Adrenal gland (tissue), 12 donors: ENCODE data around the gene ALDH1L1. TPM values are rescaled to one million over a fixed set of nuclear protein-coding genes. Genes with fewer than 3 reads are reported as not detected.
"Not testable (repeated sequence)": the region's sequence is repeated elsewhere in the genome, so short reads cannot be mapped to it uniquely, and the experiment has no call there.

Experiments
- DNase-seq, 7 donors: peaks; one replicate each; pipeline ENCODE4 v3.0.0-alpha.2; 2019 to 2020
- H3K27ac ChIP-seq, 5 donors: fragments of 200-600 bp; sonication (generic) in 4 of 5; 1 replicate in 3 of 5; 2 replicates in 2 of 5; pipeline versions ENCODE4 v1.5.1 to v1.8.0; 2016 to 2020; ENCODE audit warnings: mild to moderate bottlenecking in 1 of 5
- H3K27me3 ChIP-seq: fragments of 200-600 bp; 2 replicates; pipeline ENCODE4 v1.8.0; 2021
- H3K36me3 ChIP-seq, 2 donors: fragments of 200-600 bp; replicated peaks in 1 of 2; 1 replicate in 1 of 2; 2 replicates in 1 of 2; pipeline versions ENCODE4 v1.5.1 to v1.8.0; 2018 to 2022
- H3K4me1 ChIP-seq, 2 donors: fragments of 200-600 bp; replicated peaks in 1 of 2; 1 replicate in 1 of 2; 2 replicates in 1 of 2; pipeline versions ENCODE4 v1.5.1 to v1.8.0; 2018 to 2021
- H3K4me3 ChIP-seq, 4 donors: fragments of 200-600 bp; sonication (generic) in 3 of 4; one replicate each; pipeline ENCODE4 v1.5.1; 2016 to 2018
- H3K9me3 ChIP-seq, 3 donors: fragments of 200-600 bp; sonication (generic) in 1 of 3; replicated peaks in 1 of 3; 1 replicate in 2 of 3; 2 replicates in 1 of 3; pipeline versions ENCODE4 v1.5.1 to v1.8.0; 2016 to 2021
- POLR2A ChIP-seq, 2 donors: fragments of 450-650 bp; IDR thresholded peaks; one replicate each; pipeline ENCODE4 v1.6.1; 2017; ENCODE audit warnings: antibody characterized with exemption in 2 of 2, mild to moderate bottlenecking in 2 of 2, moderate library complexity in 1 of 2
- WGBS, 4 donors: extraction: QIAGEN DNeasy Blood & Tissue Kit in 2 of 4; methylation state at CpG; one replicate each; pipeline versions ENCODE4 v1.1.5 to v1.1.7; 2013 to 2017; 5-methylcytosine and 5-hydroxymethylcytosine counted together
- intact Hi-C, 2 donors: fragments of 100-400 bp; cut with DNase I; formaldehyde crosslinking; loops; one replicate each; pipeline versions ENCODE4 v1.14.1 to v1.15.0; 2022 to 2023
- polyA plus RNA-seq, 3 donors: library from polyadenylated mRNA; stranded (reverse); fragments of 200-250 nt in 2 of 3; fragments of 350-450 nt in 1 of 3; fragmentation: Illumina TruSeq in 1 of 3; extraction: RNeasy Lipid Tissue Mini Kit (QIAGEN cat#74804) in 1 of 3; gene quantifications; one replicate each; pipeline ENCODE4 v1.2.3, GENCODE V29; 2013 to 2014
- total RNA-seq, 9 donors: library from RNA; depleted of rRNA in 4 of 9; stranded (reverse); fragments of >200 nt in 4 of 9; fragments of 120-200 nt in 1 of 9; fragmentation: NEBNext Ultra II Directional in 1 of 9; extraction: Animal tissue kit (Norgen Biotek cat#: 25700) in 1 of 9; gene quantifications; one replicate each; pipeline versions ENCODE4 v1.1.0 to v1.2.4, GENCODE V29; 2013 to 2023
- TF ChIP-seq, protein P1 (sequence below), 6 experiments: fragments of 450-650 bp in 4 of 6; fragments of 200-600 bp in 2 of 6; sonication (generic) in 1 of 6; IDR thresholded peaks; 1 replicate in 5 of 6; 2 replicates in 1 of 6; pipeline versions ENCODE4 v1.5.1 to v1.8.0; 2016 to 2021; ENCODE audit warnings: antibody characterized with exemption in 6 of 6, mild to moderate bottlenecking in 2 of 6, moderate library complexity in 1 of 6
- donor health status: healthy with polysubstance abuse.
- donor health status: Bipolar disorder and iron deficiency.
- donor health status: DM: yes; HTN: yes; CAD: no.
- donor health status: DM: no; HTN: no; CAD: no.
- donor health status: DM: no; HTN: no; CAD: no.
- donor health status: DM: yes; HTN: yes; CAD: no.

The ALDH1L1 gene
- total and polyA plus RNA-seq, 12 donors: 0.44 to 136 (median 72.3) TPM

DNA sequence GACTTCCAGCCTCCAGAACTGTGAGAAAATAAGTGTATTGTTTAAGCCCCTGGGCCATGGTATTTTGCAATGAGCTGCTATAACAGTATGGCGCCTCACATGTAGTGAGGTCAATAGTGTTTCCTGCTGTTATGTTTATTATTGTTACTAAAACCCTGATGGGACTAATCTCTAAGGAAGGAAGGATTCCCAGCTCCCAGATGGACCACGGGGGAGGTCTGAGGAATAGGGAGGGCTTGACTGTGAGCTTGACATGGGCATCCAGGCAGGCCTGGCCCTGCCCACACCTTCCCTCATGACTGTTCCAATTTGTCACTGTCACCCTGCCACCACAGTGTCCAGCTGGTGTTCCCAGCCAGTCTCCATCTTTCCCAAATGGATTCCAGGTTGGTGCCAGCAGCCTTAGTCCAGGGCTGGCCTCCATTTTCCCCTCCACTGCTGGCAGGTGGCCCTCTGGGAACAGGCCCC, 82.0 kb downstream of the ALDH1L1 start:
- TF ChIP-seq, protein P1, sequence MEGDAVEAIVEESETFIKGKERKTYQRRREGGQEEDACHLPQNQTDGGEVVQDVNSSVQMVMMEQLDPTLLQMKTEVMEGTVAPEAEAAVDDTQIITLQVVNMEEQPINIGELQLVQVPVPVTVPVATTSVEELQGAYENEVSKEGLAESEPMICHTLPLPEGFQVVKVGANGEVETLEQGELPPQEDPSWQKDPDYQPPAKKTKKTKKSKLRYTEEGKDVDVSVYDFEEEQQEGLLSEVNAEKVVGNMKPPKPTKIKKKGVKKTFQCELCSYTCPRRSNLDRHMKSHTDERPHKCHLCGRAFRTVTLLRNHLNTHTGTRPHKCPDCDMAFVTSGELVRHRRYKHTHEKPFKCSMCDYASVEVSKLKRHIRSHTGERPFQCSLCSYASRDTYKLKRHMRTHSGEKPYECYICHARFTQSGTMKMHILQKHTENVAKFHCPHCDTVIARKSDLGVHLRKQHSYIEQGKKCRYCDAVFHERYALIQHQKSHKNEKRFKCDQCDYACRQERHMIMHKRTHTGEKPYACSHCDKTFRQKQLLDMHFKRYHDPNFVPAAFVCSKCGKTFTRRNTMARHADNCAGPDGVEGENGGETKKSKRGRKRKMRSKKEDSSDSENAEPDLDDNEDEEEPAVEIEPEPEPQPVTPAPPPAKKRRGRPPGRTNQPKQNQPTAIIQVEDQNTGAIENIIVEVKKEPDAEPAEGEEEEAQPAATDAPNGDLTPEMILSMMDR (IDR thresholded peaks at IDR 0.05): no peak
- no peak for TF ChIP-seq POLR2A (IDR thresholded peaks at IDR 0.05)
- Histone ChIP-seq H3K27ac (no peak overlapping the region), H3K9me3 (no peaks in the 10 kb centered on the region), H3K4me1 (peaks cover 4 to 14% of the 10 kb centered on the region in 2 donors), H3K36me3 (no peaks in the 10 kb centered on the region), H3K27me3 (no peaks in the 10 kb centered on the region), H3K4me3 (no peak overlapping the region)
- peak in 1 of 7 donors; percentile 39 for DNase-seq
- intact Hi-C loops: no loop called here
- WGBS, 4 donors: 69 to 93% (median 82%) methylated on average over 2 of the region's 2 CpGs

DNA sequence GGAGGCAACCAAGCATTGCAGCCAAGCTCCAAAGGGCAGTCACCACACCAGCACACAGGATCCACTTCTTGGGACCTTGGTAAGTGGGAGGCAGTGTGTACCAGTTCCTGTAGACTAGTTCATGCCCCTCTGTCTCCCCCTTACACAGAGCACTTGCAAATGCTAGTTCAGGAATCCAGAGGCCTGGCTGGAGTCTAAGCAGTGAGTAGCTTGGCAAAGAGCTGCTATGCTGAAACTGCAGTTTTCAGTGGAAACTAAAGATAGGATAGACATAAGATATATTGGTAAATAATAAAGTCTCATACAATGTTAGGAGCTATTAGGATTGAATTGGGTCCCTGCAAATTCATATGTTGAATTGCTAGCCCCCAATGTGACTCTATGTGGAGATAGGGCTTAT, 82.6 kb downstream of the ALDH1L1 start:
- Histone ChIP-seq H3K36me3 (no peaks in the 10 kb centered on the region), H3K27me3 (no peaks in the 10 kb centered on the region), H3K4me1 (peaks cover 4 to 14% of the 10 kb centered on the region in 2 donors), H3K4me3 (no peak overlapping the region), H3K27ac (no peak overlapping the region), H3K9me3 (no peaks in the 10 kb centered on the region)
- intact Hi-C loops: no loop called here
- no peak for TF ChIP-seq POLR2A (IDR thresholded peaks at IDR 0.05)
- TF ChIP-seq, protein P1 (IDR thresholded peaks at IDR 0.05): no peak
- DNase-seq: no peak

DNA sequence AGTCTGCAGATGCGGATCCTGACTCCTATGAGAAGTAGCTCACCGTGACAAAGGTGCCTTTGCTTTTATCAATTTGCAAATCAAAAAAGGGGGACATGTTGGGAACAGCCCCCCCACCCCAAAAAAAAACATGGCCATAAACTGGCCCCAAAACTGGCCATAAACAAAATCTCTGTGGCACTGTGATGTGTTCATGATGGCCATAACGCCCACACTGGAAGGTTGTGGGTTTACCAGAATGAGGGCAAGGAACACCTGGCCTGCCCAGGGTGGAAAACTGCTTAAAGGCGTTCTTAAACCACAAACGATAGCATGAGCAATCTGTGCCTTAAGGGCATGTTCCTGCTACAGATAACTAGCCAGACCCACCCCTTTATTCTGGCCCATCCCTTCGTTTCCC, 84.1 kb downstream of the ALDH1L1 start:
- DNase-seq, intact Hi-C loops: not testable (repeated sequence)

DNA sequence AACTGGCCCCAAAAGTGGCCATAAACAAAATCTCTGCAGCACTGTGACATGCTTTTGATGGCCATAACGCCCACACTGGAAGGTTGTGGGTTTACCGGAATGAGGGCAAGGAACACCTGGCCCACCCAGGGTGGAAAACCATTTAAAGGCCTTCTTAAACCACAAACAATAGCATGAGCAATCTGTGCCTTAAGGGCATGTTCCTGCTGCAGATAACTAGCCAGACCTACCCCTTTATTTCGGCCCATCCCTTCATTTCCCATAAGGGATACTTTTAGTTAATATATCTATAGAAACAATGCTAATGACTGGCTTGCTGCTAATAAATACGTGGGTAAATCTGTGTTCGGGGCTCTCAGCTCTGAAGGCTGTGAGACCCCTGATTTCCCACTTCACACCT, 88.3 kb downstream of the ALDH1L1 start:
- 93 to 95% (median 94%) methylated on average over 4 to 5 of the region's 5 CpGs for WGBS, 4 donors

More for the DNA sequence above, 84.1 kb downstream of the ALDH1L1 start:
- not testable (repeated sequence) for H3K27ac ChIP-seq, H3K9me3 ChIP-seq, H3K4me3 ChIP-seq, H3K36me3 ChIP-seq, H3K27me3 ChIP-seq
- 76 to 93% (median 85%) methylated on average over 6 of the region's 6 CpGs for WGBS, 4 donors
- peaks cover 4 to 14% of the 10 kb centered on the region in 2 donors for H3K4me1 ChIP-seq

DNA sequence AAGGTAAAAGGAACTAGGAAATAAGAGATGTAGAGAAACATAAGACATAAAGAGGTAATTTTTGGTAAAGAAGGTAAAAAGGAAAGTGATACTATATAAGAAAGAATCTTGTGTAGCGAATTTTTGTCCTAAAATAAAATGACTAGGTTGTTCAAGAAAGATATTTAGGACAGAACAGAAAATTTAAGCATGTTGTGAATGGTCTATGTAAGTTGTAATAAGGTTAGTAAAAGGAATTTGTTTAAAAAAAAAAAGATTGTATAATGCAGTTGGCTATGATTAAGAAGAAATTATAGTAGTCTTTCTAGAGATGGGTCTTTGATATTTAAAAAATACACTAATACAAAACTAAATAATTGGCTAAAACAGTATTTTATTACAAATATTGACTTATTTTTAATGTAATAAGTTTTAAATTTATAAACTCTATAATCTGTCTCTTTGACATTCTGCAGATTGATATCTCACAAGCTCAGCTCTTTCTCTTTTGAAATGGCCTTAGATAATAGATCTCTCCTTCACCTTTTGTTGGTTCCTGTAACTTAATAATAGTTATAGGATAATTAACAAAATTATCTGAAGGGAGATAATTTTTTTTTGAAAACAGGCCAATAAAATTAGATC, 92.7 kb downstream of the ALDH1L1 start:
- Histone ChIP-seq H3K36me3 (no peaks in the 10 kb centered on the region), H3K27ac (no peak overlapping the region), H3K4me1 (peaks cover 0 to 15% of the 10 kb centered on the region in 2 donors), H3K4me3 (no peak overlapping the region), H3K9me3 (no peaks in the 10 kb centered on the region), H3K27me3 (no peaks in the 10 kb centered on the region)
- 86 to 93% (median 92%) methylated on average over 1 of the region's 1 CpG for WGBS, 4 donors
- TF ChIP-seq, protein P1 (IDR thresholded peaks at IDR 0.05): no peak
- no peak for TF ChIP-seq POLR2A (IDR thresholded peaks at IDR 0.05)
- intact Hi-C loops: no loop called here
- DNase-seq: no peak

More for the DNA sequence above, 88.3 kb downstream of the ALDH1L1 start:
- H3K27me3 ChIP-seq, H3K9me3 ChIP-seq, H3K36me3 ChIP-seq, DNase-seq, H3K4me3 ChIP-seq, intact Hi-C loops, H3K27ac ChIP-seq, H3K4me1 ChIP-seq: not testable (repeated sequence)
